Measurements from ENCODE around the gene SRPK1.
"Not testable (repeated sequence)": the region's sequence is repeated elsewhere in the genome, so short reads cannot be mapped to it uniquely, and the experiment has no call there.

Gene SRPK1

GRCh38 chr6:35955970-35956369, 35.1 kb upstream of the SRPK1 start:
- no peaks in the 10 kb centered on the region for H3K36me3 ChIP-seq (ENCODE audit: insufficient read depth, low read length)
- no peak for DNase-seq (ENCODE audit: low read depth, low spot score)
- no peaks in the 10 kb centered on the region for H3K9me3 ChIP-seq (ENCODE audit: low read depth, low read length)
- H3K4me3 ChIP-seq = no peak overlapping the region
- H3K9ac ChIP-seq (ENCODE audit: insufficient read length) = no peak overlapping the region
- H3K27ac ChIP-seq = no peak overlapping the region
- no peak for TF ChIP-seq POLR2AphosphoS5 (IDR thresholded peaks at IDR 0.05; ENCODE audit: borderline replicate concordance, low read depth, low read length)
- TF ChIP-seq FOXP2 (optimal IDR thresholded peaks at IDR 0.05; ENCODE audit: control extremely low read depth, extremely low read length, insufficient read depth) = no peak
- no peak for TF ChIP-seq EZH2 (IDR thresholded peaks at IDR 0.05)

GRCh38 chr6:35955521-35955920, 34.6 kb upstream of the SRPK1 start:
- Histone ChIP-seq H3K4me3 (no peak overlapping the region), H3K9ac (ENCODE audit: insufficient read length) (no peak overlapping the region), H3K27ac (no peak overlapping the region), H3K36me3 (ENCODE audit: insufficient read depth, low read length) (no peaks in the 10 kb centered on the region), H3K9me3 (ENCODE audit: low read depth, low read length) (no peaks in the 10 kb centered on the region)
- TF ChIP-seq EZH2 (IDR thresholded peaks at IDR 0.05) (no peak), POLR2AphosphoS5 (IDR thresholded peaks at IDR 0.05; ENCODE audit: borderline replicate concordance, low read depth, low read length) (no peak), FOXP2 (optimal IDR thresholded peaks at IDR 0.05; ENCODE audit: control extremely low read depth, extremely low read length, insufficient read depth) (no peak)
- no peak for DNase-seq (ENCODE audit: low read depth, low spot score)

GRCh38 chr6:35955071-35955470, 34.2 kb upstream of the SRPK1 start:
- TF ChIP-seq EZH2 (IDR thresholded peaks at IDR 0.05) = no peak
- TF ChIP-seq FOXP2 (optimal IDR thresholded peaks at IDR 0.05; ENCODE audit: control extremely low read depth, extremely low read length, insufficient read depth) = no peak
- no peak for TF ChIP-seq POLR2AphosphoS5 (IDR thresholded peaks at IDR 0.05; ENCODE audit: borderline replicate concordance, low read depth, low read length)
- H3K36me3 ChIP-seq (ENCODE audit: insufficient read depth, low read length) = no peaks in the 10 kb centered on the region
- H3K27ac ChIP-seq = no peak overlapping the region
- no peaks in the 10 kb centered on the region for H3K9me3 ChIP-seq (ENCODE audit: low read depth, low read length)
- H3K9ac ChIP-seq (ENCODE audit: insufficient read length) = no peak overlapping the region
- no peak for DNase-seq (ENCODE audit: low read depth, low spot score)
- H3K4me3 ChIP-seq = no peak overlapping the region

DNA sequence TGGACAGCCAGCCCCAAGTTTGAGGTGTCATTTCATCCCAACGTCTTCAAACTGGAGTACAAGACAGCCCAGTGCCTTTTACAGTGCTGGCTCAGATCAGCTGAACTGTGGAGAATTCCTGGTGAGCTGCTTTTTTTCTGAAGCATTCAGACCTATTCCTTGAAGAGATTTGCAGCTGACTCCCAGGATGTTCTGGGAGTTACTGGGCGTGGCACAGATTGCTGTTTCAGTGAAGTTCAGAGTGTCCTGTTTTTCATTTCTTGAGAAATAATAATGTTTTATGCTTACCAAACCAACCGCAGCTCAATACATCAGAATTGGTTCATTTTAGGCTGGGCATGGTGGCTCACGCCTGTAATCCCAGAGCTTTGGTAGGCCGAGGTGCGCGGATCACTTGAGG, 33.4 kb upstream of the SRPK1 start:
- Histone ChIP-seq H3K27ac (no peak overlapping the region), H3K36me3 (ENCODE audit: insufficient read depth, low read length) (no peaks in the 10 kb centered on the region), H3K4me3 (no peak overlapping the region), H3K9ac (ENCODE audit: insufficient read length) (no peak overlapping the region), H3K9me3 (ENCODE audit: low read depth, low read length) (no peaks in the 10 kb centered on the region)
- no peak for DNase-seq (ENCODE audit: low read depth, low spot score)
- TF ChIP-seq POLR2AphosphoS5 (IDR thresholded peaks at IDR 0.05; ENCODE audit: borderline replicate concordance, low read depth, low read length) = no peak

DNA sequence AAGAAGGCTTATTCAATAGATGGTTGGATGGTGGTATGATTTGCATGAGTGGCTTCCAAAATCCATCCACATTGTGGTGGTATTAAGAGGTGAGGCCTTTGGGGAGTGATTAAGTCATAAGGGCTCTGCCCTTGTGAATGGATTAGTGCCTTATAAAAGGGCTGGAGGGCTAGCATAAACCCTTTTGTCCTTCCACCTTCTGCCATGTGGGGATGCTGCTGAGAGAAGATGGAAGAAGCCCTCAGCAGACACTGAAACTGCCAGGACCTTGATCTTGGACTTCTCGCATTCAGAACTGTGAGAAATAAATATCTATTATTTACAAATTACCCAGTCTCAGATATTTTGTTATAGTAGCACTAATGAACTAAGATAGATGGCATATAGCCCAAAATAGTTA, 27.8 kb upstream of the SRPK1 start:
- TF ChIP-seq EZH2 (IDR thresholded peaks at IDR 0.05) = no peak
- TF ChIP-seq POLR2AphosphoS5 (IDR thresholded peaks at IDR 0.05; ENCODE audit: borderline replicate concordance, low read depth, low read length) = no peak
- no peak for TF ChIP-seq FOXP2 (optimal IDR thresholded peaks at IDR 0.05; ENCODE audit: control extremely low read depth, extremely low read length, insufficient read depth)
- no peak overlapping the region for H3K9ac ChIP-seq (ENCODE audit: insufficient read length)
- no peak for DNase-seq (ENCODE audit: low read depth, low spot score)
- no peak overlapping the region for H3K27ac ChIP-seq
- no peaks in the 10 kb centered on the region for H3K9me3 ChIP-seq (ENCODE audit: low read depth, low read length)
- H3K36me3 ChIP-seq (ENCODE audit: insufficient read depth, low read length) = no peaks in the 10 kb centered on the region
- no peak overlapping the region for H3K4me3 ChIP-seq

DNA sequence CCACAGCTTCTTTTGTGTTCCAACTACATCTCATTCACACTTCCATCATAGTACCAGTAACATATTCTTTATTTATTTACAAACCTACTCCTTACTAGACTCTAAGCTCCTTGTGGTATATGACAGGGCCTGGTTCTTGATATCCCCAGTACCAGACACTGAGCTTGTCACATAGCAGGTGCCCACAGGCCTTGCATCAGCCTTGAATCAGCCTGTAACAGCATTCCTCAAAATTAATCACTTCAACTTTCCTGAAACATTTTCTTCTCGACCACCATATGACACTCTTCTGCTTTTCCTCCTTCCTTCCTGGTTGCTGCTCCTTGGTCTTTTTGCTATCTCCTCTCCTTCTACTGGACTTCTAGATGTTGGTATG, 24.7 kb upstream of the SRPK1 start:
- Histone ChIP-seq H3K9ac (ENCODE audit: insufficient read length) (no peak overlapping the region), H3K36me3 (ENCODE audit: insufficient read depth, low read length) (no peaks in the 10 kb centered on the region), H3K9me3 (ENCODE audit: low read depth, low read length) (no peaks in the 10 kb centered on the region), H3K4me3 (no peak overlapping the region), H3K27ac (no peak overlapping the region)
- DNase-seq (ENCODE audit: low read depth, low spot score) = no peak
- no peak for TF ChIP-seq POLR2AphosphoS5 (IDR thresholded peaks at IDR 0.05; ENCODE audit: borderline replicate concordance, low read depth, low read length)
- no peak for TF ChIP-seq EZH2 (IDR thresholded peaks at IDR 0.05)
- no peak for TF ChIP-seq FOXP2 (optimal IDR thresholded peaks at IDR 0.05; ENCODE audit: control extremely low read depth, extremely low read length, insufficient read depth)

GRCh38 chr6:35943390-35943789, 22.5 kb upstream of the SRPK1 start:
- no peak overlapping the region for H3K27ac ChIP-seq
- no peak overlapping the region for H3K9ac ChIP-seq (ENCODE audit: insufficient read length)
- no peak overlapping the region for H3K4me3 ChIP-seq
- H3K9me3 ChIP-seq (ENCODE audit: low read depth, low read length) = no peaks in the 10 kb centered on the region
- no peak for DNase-seq (ENCODE audit: low read depth, low spot score)
- H3K36me3 ChIP-seq (ENCODE audit: insufficient read depth, low read length) = no peaks in the 10 kb centered on the region
- TF ChIP-seq POLR2AphosphoS5 (IDR thresholded peaks at IDR 0.05; ENCODE audit: borderline replicate concordance, low read depth, low read length) (no peak), EZH2 (IDR thresholded peaks at IDR 0.05) (no peak), FOXP2 (optimal IDR thresholded peaks at IDR 0.05; ENCODE audit: control extremely low read depth, extremely low read length, insufficient read depth) (no peak)

GRCh38 chr6:35942355-35942754, 21.5 kb upstream of the SRPK1 start:
- no peaks in the 10 kb centered on the region for H3K36me3 ChIP-seq (ENCODE audit: insufficient read depth, low read length)
- no peak for TF ChIP-seq EZH2 (IDR thresholded peaks at IDR 0.05)
- TF ChIP-seq FOXP2 (optimal IDR thresholded peaks at IDR 0.05; ENCODE audit: control extremely low read depth, extremely low read length, insufficient read depth) = no peak
- no peak for TF ChIP-seq POLR2AphosphoS5 (IDR thresholded peaks at IDR 0.05; ENCODE audit: borderline replicate concordance, low read depth, low read length)

GRCh38 chr6:35941170-35941569, 20.3 kb upstream of the SRPK1 start:
- not testable (repeated sequence) for H3K9ac ChIP-seq (ENCODE audit: insufficient read length); H3K27ac ChIP-seq; DNase-seq (ENCODE audit: low read depth, low spot score); H3K4me3 ChIP-seq; H3K36me3 ChIP-seq (ENCODE audit: insufficient read depth, low read length); H3K9me3 ChIP-seq (ENCODE audit: low read depth, low read length)

More at GRCh38 chr6:35942355-35942754, 21.5 kb upstream of the SRPK1 start:
- Histone ChIP-seq H3K27ac (no peak overlapping the region), H3K9ac (ENCODE audit: insufficient read length) (no peak overlapping the region), H3K9me3 (ENCODE audit: low read depth, low read length) (no peaks in the 10 kb centered on the region), H3K4me3 (no peak overlapping the region)
- DNase-seq (ENCODE audit: low read depth, low spot score) = no peak

- DNase-seq (ENCODE audit: low read depth, low spot score); H3K9me3 ChIP-seq (ENCODE audit: low read depth, low read length); H3K4me3 ChIP-seq; H3K36me3 ChIP-seq (ENCODE audit: insufficient read depth, low read length); H3K9ac ChIP-seq (ENCODE audit: insufficient read length); H3K27ac ChIP-seq: not testable (repeated sequence)
Measured at GRCh38 chr6:35940014-35940413, 19.1 kb upstream of the SRPK1 start.

DNA sequence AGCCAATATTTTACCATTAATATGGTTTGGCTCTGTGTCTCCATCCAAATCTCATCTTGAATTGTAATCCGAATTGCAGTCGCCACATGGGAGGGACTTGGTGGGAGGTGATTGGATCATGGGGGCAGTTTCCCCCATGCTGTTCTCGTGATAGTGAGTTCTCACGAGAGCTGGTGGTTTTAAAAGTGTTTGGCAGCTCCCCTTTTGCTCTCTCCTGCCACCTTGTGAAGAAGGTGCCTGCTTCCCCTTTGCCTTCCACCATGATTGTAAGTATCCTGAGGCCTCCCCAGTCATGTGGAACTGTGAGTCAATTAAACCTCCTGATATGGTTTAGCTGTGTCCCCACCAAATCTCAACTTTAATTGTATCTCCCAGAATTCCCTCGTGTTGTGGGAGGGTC, 18.4 kb upstream of the SRPK1 start:
- H3K27ac ChIP-seq; H3K36me3 ChIP-seq (ENCODE audit: insufficient read depth, low read length); H3K4me3 ChIP-seq; H3K9me3 ChIP-seq (ENCODE audit: low read depth, low read length); DNase-seq (ENCODE audit: low read depth, low spot score); H3K9ac ChIP-seq (ENCODE audit: insufficient read length): not testable (repeated sequence)

Data from SK-N-MC (cell line).